ENCODE results near the gene MMP10. TPM values are rescaled to one million over a fixed set of nuclear protein-coding genes. Genes with fewer than 3 reads are reported as not detected.

Gene MMP10
- total RNA-seq, result under 1 TPM in 1 of 2 donors, not detected in 1; under 0.01 TPM

GRCh38 chr11:102780491-102780918, at the start of gene MMP10:
TSS of gene MMP10 (minus strand) at chr11:102780628. CDS start at chr11:102780591, 37 bp downstream.

GRCh38 chr11:102798012-102798746, 17.8 kb upstream of the MMP10 start, which contains the start of gene MMP1:
TSS of gene MMP1 (minus strand) at chr11:102798160. CDS start at chr11:102798092, 68 bp downstream.

GRCh38 chr11:102724904-102725500, 55.4 kb downstream of the MMP10 start, which contains the start of gene MMP8:
TSS of gene MMP8 (minus strand) at chr11:102724954. CDS start at chr11:102724855, 99 bp downstream.

Other genes starting within 250 kb of the MMP10 start
- under 1 TPM in 1 of 2 donors, not detected in 1; 0.34 TPM for gene MMP7, start 249.9 kb downstream of the MMP10 start, total RNA-seq
- not detected for gene MMP20, start 155.3 kb downstream of the MMP10 start, total RNA-seq
- gene MMP27, start 74.9 kb downstream of the MMP10 start, total RNA-seq, result not detected
- gene MMP8, start 55.7 kb downstream of the MMP10 start, total RNA-seq, result 10 to 100 TPM; 12.0 to 37.3 TPM
- 100 to 1,000 TPM in 1 of 2 donors, under 1 TPM in 1; under 0.01 to 114 TPM for gene MMP1, start 17.5 kb upstream of the MMP10 start, total RNA-seq
- under 1 TPM in 1 of 2 donors, not detected in 1; under 0.01 TPM for gene MMP3, start 63.0 kb upstream of the MMP10 start, total RNA-seq
- gene MMP12, start 94.4 kb upstream of the MMP10 start, total RNA-seq, result not detected
- gene MMP13, start 175.1 kb upstream of the MMP10 start, total RNA-seq, result under 1 TPM in 1 of 2 donors, not detected in 1; under 0.01 TPM